GM18526 (cell line): ENCODE data around the gene GALNT2.

ENCODE experiments used
- POLR2A ChIP-seq: IDR thresholded peaks from 3 replicates; pipeline ENCODE4 v1.6.1; 2011; ENCODE audit not compliant: insufficient read length; ENCODE audit errors: extremely low read depth

The GALNT2 gene

DNA sequence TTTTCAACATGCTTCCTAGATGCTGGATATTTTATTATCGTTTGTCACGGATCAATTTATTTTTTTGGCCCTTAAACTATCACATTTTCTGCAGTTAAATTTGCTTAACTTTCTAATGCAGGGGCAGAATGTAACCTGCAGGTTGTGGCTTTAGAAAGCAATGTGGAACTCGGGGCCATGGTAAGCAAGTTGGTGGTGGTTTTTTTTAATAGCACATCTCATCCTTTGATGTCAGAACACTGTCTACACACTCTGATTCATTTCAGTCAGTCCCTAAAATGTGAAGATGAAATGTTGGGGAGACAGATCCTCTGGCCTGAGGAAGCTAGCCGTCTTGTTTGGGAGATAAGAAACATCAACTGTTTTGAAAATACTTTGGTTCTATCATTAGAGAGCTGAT lies 89.5 kb downstream of the GALNT2 start:
- TF ChIP-seq POLR2A: no peak

- TF ChIP-seq POLR2A: no peak
Observed at GRCh38 chr1:230157420-230158390, 90.7 kb downstream of the GALNT2 start.

DNA sequence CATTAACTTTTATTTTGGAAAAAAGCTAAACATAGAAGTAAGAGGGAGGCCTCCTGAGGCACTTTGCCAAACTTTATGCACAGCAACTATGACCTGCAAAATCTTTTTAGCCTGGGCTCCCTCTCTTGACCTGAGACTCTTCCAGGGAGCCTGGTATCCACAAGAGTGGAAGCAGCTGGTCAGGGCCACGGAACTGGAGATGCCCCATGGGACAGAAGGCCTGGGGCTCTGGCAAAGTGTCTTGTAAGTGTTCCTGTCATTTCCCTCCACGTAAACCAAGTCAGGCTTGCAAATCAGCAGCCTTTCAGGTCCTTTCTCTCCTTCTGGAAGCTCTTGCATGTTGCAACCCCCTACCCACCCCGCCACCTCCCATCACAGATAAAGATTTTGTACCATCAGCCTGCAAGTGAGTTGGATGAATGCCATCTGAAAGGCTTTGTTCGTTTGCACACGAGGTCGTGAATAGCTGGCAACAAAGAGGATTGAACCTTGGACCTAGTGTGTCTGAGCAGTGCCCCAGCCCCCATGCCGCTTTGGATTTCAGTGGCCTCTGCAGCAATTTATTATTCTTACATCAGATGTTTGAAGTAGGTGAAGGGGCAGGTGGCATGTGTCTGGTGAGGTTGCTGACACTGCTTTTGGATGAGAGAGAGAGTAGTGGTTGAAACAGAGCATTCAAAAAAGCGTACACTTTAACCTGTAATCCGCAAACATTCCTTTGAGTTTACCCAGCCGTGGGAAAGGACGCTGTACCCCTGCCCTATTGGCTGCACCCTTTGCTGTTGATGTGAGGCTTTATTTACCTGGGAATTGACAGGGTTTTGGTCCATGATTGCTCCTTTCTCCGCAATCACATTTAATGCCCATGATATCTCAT lies 91.6 kb downstream of the GALNT2 start:
- no peak for TF ChIP-seq POLR2A

GRCh38 chr1:230159580-230159979 lies 92.5 kb downstream of the GALNT2 start:
- no peak for TF ChIP-seq POLR2A

DNA sequence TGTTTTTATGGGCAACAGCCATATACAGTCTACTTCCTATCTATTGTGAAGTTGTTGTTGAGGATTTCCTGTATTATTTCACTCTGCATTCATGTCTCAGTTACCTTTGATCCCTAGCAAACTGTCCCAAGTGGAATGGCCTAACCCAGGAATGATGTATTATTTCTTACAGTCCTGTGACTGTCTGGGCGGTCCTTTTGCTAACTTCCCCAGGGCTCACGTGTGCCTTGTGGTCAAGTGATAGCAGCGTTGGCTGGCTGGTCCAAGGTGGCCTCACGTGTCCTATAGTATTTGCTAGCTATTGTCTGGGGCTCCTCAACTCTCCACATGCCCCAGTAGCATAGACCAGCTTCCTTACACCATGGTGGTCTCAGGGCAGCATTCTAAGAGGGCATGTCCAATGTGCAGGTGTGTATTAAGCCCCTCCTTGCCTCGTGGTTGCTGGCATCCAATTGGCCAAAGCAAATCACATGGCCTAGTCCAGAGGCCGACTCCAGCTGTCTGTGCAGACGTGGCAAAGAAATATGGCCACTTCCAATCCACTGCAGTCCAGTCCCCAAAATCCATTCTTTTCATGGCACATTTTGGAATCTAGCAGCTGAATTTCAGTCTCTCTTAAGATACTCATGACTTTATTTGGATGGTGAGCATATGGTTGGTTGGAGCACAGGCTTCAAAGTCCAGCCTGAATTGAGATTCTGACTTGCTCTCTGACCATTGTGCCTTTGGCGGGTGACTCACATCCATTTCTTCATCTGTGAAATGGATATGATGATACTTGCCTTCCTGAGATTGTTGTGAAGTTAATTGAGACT lies 94.1 kb downstream of the GALNT2 start:
- no peak for TF ChIP-seq POLR2A

- no peak for TF ChIP-seq POLR2A
Observed at GRCh38 chr1:230163205-230163604, 96.2 kb downstream of the GALNT2 start.

GRCh38 chr1:230163719-230164118 lies 96.7 kb downstream of the GALNT2 start:
- no peak for TF ChIP-seq POLR2A

GRCh38 chr1:230165536-230165935 lies 98.5 kb downstream of the GALNT2 start:
- TF ChIP-seq POLR2A: no peak

DNA sequence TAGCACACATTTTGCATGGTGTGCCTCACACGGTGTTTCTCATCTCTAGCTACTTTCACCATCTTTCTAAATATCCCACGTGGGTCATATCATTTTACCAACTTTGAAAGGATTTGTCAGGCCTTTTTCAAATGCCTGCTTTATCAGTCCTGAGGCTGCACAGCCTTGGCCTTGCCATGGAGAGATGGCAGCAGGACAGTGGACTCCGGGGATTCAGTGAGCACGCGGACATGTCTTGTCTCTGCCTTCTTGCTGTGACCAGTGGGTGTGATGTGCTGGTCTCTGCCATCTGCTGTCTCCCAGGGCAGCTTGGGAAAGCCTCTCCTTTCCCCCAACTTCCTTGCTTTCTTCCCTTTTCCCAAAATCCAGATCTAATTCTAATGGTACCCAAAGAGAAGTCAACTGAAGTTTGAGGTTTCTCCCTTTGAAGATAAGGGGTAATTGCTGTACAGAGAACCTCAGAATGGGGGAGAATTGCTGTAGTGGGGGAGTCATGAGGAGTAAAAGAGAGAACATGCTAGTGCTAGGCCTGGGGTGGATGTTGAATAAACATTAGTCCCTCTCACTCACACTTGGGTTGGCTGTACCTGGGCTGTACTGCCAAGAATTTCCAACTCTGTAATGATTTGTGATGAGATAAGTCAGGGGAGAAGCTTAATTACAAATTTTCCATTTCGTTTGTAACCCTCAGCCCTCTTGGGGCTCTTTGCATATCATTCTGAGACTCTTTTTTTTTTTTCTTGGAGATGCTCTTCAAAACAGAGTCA lies 99.5 kb downstream of the GALNT2 start:
- no peak for TF ChIP-seq POLR2A

- no peak for TF ChIP-seq POLR2A
Observed at GRCh38 chr1:230167419-230167852, 100.4 kb downstream of the GALNT2 start.

GRCh38 chr1:230169454-230170152 lies 102.6 kb downstream of the GALNT2 start:
- no peak for TF ChIP-seq POLR2A

- no peak for TF ChIP-seq POLR2A
Observed at GRCh38 chr1:230170153-230170547, 103.1 kb downstream of the GALNT2 start.

- TF ChIP-seq POLR2A: no peak
Observed at GRCh38 chr1:230170622-230171021, 103.6 kb downstream of the GALNT2 start.

DNA sequence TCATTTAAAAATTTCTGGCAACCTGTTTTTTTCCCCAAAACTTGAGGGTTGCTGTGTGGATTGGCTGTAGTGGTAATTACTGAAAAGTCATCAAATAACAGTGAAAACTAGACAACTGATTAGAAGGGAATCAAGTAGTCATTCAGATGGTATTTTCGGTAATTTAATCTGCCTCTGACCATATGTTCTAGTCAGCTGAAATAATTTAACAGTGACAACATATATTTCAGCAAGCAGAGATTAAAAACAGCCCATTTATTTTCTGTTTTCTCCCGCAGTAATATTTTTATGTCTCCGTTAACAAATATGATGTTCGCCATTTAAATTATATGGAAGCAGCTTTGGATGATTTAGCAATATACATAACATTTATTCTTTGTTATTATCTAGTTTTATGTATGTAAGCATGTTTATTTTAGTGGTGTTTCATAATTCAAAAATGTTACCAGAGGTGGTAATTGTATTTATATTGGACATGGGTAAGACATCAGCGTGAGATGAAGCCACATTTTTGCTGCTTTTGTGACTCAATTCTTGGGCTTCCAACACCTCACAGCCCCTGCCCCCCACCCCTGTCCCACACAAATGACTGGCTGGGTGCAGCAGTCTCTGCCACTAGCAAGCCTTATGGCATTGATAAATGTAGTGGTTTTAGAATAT lies 104.4 kb downstream of the GALNT2 start:
- TF ChIP-seq POLR2A: no peak
